HG03175 (cell line): ENCODE measurements around the gene FGA.

Source experiments
- ATAC-seq: cut with Tn5 transposase; IDR thresholded peaks from one replicate; pipeline ENCODE4 v1.9.1; 2021; ENCODE audit warnings: mild to moderate bottlenecking, moderate library complexity; ENCODE audit not compliant: unreplicated experiment

FGA gene

DNA sequence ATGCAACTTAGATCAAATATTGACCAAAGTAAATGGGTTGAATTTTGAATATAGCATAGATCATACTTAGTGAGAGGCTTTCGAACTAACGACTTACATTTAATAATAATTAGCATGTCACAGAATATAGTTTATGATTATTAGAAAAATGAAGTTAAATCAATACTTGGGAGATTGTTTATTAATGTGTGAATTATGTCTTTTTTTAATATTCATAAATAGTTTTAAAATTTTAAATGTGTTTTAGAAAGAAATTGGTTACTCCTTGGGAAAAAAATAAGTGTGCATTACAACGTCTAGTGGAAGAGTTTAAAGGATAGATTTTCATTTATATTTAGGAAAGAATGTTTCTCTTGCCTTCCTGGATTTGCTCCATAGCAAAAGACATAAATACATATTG lies 7.3 kb downstream of the FGA start:
- no peak for ATAC-seq

DNA sequence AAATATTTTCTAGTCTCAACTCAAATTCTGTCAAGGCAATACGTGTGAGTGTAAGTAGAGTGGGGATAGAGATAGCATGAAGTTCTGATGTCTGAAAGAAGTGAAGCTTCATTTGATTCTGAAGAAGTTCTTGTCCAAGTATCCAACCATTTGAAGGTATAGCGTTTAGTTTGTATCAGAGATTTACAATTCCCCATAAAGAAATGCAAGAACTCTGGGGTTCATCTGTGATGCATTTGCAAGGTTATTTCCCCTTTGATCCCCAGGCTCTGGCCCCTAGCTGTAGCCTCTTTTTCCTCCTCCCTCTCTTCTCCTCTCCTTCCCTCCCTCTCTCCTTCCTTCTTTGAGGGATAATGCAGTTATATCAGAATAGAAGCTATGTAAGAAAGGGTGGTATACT lies 7.8 kb downstream of the FGA start:
- no peak for ATAC-seq

DNA sequence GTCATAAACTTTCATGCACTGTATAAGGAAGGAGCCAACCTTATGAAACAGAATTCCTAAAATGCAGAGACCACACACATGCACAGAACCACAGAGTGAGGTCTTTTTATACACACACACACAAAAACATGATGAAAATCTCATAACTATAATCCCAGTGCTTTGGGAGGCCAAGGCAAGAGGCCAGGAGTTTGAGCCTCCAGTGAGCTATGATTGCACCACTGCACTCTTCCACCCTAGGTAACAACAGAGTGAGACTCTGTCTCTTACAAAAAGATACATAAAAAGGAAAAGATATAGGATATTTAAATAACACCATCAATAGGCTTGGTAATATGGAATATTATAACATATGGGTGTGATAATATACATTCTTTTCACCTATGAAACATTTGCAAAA lies 10.6 kb downstream of the FGA start:
- ATAC-seq: no peak

DNA sequence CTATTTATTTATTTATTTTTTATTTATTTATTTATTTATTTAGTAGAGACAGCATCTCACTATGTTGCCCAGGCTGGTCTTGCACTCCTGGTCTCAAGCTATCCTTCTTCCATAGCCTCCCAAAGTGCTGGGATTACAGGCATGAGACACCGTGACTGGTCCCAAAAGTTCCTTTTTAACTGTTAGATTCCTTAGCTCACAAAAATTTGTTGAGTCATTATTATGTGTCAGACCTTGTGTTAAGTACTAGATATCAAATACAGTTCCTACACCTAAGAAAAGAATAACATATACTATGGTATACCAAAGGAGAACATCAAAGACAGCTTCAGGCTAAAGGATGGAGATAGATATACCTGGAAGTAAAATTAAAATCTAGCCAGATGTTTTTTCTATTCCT lies 11.6 kb downstream of the FGA start:
- no peak for ATAC-seq

DNA sequence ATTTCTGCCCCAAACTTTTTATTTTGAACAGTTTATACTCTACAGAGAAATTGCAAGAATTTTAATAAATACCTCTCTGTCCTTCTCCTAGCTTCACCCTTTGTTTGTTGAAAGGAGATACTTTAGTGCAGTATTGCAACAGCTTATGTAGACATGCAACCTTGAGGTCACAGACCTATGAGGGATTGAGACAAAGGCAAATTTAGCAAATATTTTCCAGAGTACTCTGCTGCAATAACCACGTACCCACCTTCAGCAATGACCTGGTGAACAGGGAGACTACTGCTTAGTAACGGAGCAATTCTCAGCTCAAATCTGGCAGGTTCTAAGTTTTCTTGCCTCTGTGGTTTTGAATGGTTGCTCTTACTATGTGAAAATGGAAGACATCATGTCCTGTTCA lies 13.2 kb downstream of the FGA start:
- no peak for ATAC-seq

DNA sequence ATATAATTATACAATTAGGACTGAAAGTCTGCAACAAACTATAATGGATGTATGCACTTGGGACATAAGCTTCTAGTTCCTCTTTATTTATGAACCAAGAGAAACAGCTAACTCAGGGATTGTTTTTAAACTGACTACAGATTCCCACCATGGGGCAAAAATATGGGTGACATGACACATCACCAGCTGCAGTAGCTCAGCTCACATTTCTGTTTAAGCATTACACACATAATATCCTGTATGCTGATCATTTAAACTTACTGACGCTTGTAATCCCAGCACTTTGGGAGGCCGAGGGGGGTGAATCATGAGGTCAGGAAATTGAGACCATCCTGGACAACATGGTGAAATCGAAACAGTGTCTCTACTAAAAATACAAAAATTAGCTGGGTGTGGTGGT lies 16.2 kb downstream of the FGA start:
- no peak for ATAC-seq

DNA sequence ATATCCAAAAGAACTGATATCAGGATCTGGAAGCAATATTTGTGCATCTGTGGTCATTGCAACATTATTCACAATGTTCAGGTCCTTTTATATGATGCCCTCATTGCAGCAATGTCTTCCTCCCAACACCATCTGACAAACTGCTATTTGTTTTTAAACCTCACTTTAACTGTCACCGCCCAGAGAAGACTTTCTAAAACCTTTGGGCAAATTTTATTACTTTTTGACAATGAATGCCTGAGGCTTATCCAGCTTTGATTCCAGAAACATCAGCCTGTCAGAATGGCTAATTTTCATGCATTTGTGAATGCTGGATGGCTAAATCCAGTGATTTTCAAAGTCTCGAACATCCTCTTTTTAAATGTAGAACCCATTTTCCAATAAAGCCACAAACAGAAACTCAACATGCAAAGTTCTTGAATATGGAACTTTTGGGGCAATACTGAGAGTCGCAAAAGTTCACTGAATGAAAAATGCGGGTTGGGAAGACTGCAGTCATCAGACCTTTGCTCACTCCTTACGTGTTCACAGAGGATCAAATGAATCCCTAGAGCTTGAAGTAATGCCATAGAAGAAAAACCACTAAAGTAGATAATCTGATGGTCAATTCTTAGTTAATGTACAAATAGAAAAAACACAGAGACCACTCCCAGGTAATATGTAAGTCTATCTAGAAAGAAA lies 17.2 kb downstream of the FGA start:
- ATAC-seq: no peak

DNA sequence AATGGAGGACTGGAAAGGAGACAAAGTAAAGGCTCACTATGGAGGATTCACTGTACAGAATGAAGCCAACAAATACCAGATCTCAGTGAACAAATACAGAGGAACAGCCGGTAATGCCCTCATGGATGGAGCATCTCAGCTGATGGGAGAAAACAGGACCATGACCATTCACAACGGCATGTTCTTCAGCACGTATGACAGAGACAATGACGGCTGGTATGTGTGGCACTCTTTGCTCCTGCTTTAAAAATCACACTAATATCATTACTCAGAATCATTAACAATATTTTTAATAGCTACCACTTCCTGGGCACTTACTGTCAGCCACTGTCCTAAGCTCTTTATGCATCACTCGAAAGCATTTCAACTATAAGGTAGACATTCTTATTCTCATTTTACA lies 21.0 kb downstream of the FGA start:
- ATAC-seq: no peak

DNA sequence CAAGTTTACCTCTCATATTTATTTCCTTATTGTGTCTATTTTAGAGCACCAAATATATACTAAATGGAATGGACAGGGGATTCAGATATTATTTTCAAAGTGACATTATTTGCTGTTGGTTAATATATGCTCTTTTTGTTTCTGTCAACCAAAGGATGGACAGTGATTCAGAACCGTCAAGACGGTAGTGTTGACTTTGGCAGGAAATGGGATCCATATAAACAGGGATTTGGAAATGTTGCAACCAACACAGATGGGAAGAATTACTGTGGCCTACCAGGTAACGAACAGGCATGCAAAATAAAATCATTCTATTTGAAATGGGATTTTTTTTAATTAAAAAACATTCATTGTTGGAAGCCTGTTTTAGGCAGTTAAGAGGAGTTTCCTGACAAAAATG lies 21.5 kb downstream of the FGA start:
- ATAC-seq: no peak

DNA sequence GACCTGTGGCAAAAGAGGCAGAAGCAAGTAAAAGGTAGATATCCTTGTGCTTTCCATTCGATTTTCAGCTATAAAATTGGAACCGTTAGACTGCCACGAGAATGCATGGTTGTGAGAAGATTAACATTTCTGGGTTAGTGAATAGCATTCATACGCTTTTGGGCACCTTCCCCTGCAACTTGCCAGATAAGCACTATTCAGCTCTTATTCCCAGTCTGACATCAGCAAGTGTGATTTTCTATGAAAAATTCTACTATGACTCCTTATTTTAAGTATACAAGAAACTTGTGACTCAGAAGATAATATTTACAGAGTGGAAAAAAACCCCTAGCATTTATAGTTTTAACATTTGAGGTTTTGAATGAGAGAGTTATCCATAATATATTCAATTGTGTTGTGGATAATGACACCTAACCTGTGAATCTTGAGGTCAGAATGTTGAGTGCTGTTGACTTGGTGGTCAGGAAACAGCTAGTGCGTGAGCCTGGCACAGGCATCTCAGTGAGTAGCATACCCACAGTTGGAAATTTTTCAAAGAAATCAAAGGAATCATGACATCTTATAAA lies 23.8 kb downstream of the FGA start:
- ATAC-seq: no peak

DNA sequence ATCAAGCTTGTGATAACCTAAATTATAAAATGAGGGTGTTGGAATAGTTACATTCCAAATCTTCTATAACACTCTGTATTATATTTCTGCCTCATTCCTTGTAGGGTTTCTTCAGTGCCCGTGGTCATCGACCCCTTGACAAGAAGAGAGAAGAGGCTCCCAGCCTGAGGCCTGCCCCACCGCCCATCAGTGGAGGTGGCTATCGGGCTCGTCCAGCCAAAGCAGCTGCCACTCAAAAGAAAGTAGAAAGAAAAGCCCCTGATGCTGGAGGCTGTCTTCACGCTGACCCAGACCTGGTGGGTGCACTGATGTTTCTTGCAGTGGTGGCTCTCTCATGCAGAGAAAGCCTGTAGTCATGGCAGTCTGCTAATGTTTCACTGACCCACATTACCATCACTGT lies 24.8 kb downstream of the FGA start:
- no peak for ATAC-seq

DNA sequence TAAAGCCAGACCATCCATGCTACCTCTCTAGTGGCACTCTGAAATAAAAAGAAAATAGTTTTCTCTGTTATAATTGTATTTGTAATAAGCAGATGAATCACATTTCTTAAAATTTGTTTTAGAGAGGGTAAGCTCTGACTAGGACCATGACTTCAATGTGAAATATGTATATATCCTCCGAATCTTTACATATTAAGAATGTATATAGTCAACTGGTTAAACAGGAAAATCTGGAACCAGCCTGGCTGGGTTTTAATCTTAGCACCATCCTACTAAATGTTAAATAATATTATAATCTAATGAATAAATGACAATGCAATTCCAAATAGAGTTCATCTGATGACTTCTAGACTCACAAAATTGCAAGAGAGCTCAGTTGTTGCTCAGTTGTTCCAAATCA lies 26.2 kb downstream of the FGA start:
- ATAC-seq: no peak

DNA sequence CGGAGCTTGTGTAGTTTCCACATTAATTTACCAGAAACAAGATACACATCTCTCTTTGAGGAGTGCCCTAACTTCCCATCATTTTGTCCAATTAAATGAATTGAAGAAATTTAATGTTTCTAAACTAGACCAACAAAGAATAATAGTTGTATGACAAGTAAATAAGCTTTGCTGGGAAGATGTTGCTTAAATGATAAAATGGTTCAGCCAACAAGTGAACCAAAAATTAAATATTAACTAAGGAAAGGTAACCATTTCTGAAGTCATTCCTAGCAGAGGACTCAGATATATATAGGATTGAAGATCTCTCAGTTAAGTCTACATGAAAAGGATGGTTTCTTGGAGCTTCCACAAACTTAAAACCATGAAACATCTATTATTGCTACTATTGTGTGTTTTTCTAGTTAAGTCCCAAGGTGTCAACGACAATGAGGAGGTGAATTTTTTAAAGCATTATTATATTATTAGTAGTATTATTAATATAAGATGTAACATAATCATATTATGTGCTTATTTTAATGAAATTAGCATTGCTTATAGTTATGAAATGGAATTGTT lies 27.8 kb downstream of the FGA start, which contains the start of gene FGB:
FGB (plus strand) TSS at position 315 of the 558 bp plus-strand sequence; CDS start at position 323, 8 bp downstream.
- ATAC-seq: no peak

DNA sequence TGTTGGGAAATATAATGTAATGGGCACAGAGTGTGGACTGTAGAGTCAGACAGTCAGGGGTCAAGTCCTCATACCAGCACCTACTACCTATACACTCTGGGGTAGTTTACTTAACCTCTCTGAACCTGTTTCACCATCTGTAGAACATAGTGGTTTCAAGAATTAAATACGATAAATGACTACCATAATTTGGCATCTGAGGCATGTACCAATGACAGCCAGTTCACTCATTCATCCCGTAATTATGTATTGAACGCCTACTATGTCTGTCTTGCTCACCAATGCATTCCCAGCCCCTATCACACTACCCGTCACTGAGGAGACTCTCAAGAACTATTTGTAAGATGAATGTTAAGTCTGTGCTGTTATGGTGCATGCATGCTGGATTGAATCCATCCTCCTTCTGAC lies 29.7 kb downstream of the FGA start:
- no peak for ATAC-seq

DNA sequence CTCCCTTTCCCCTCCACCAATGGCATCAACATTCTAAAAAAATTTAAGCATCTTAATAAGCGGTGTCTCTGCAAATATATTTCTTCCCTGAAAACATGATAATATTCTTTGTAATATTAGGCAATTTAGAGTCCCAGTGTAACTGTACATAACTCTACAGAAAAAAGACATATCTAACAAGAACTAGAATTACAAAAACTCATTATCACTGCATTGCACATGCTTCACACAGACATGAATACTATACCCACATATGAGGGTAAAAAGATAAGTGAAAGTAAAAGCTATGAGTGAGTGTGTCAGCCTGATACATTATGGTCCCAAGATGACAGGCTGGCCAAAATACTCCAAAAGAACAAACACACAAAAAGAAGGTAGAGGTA lies 30.1 kb downstream of the FGA start:
- ATAC-seq: no peak

DNA sequence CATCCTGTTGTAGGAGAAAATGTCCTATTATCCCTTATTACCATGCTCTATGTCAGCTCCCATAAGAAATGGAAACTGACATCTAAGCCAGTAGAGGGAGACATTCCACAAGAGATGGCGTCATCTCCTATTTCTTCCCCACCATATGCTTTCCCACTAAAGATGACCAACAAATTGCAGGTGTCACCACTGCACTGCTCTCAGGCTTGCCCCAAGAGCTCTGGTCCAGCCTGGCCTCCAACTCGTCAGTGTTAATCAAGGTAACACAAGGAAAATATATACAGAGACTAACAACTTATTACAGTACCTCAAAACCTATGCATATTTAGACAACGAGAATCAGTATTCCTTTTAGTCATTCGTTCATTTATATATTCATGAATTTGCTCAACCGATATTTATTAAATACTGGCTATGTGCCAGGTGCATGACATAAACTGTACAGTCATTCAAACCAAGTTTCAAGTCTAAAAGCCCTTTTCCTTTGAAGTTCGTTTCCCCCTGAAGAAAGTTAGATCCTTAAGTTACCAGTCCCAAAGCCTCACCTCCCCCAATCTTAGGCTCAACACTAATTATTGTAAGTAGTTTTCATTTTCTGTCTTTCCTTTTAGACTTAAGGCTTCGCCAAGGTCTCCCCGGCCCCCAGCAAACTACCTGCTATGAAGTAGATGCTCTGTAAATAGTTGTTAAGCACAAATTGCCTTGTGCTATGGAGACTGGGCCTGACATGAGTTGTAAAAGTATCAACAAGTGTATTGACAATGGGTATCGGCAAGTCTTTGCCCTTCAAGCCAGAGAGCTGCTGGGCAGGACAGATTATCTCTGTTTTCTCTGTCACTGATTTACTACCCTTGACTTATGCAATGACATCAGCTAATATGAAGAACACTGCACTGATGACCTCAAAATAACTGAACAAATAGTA lies 30.8 kb downstream of the FGA start:
- ATAC-seq: peak; percentile 78

DNA sequence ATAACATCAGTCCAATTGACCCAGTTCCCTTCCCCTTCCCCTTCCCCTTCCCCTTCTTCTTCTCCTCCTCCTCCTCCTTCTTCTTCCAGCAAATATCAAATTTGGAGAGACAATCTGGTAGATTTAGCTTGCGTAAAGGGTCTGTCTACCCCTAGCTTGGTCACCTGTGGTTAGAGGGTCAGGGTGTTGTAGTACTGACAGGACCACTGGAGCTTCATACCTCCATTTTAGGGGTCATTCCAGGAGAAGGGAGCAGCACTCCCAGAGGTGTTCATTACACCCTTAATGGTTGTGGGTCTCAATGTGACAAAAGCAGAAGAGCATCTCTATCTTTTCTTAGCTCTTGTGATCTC lies 31.4 kb downstream of the FGA start:
- peak; percentile 21 for ATAC-seq

DNA sequence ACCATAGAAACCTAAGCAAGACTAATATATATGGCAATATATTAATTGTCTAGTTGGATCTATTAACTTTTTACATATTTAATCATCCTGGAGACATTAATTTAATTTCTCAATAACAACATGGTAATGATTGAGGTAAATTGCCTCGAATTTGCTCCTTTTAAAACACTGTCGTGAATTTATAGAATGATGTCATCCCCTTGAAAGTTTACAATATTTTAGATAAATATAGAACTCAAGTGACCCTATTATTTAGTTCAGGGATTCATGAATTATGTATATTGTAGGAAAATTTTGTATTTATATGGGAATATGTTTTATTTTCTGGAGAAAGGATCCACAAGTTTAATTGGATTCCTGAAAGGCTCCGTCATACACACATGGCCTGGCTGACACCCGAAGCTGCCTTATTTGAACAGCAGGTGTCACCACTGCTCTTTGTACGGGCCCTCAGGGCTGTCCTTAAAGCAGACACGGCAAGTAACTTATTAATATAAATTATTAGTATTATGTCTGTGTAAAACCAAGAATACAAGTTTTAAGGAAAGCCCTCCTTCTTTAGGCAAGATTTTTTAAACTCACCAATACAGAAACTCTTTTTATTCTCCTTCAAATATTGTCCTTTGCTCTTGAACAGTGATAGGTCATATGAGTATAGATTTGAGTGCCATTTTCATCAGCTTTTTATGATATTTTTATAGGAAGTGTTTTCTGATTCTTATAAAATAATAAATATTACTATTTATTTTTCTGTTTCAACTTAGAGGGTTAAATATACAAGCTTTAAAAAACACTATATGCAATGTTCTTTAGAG lies 38.5 kb downstream of the FGA start:
- ATAC-seq: peak; percentile 52

DNA sequence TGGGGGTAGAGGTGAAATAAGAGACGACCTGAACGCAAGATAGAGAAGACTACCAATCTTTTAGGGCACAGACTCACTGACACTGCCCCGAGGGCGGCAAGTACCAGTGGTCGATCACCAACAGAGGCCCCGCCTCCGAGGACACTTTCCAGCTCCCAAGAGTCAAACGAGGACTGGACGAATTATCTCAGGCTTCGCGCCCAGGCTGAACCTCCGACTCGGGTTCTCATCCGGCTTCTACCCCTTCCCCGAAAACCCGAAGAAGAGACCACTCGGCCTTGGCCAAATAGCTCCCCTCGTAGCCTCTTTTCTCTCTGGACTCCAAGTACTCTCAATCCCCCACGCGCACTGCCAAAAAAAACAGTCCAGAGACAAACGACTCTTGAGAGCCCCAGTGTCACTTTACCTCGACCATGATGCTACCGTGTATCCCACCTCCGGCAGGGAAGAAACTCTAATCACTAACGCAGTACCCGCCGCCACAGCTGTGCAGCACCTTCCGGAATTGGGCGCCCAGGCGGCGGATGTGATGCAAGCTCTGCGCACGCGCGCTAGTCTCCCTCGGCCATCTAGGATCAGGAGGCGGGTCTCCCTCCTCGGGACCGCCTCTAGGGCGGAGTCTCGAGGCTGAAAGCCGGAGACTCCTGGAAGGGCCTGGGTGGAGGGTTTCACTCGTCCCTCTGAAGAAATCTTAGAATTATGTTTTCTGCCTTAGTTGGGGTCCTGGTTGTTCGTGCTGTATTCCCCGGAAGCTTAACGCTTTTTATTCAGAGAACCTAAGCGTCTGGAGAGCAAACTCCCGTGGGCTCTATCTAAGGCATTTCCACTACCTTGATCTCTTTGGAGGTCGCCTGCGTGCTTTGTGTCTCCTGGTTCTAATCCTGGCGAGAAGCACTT lies 40.4 kb downstream of the FGA start, which contains the start of gene PLRG1:
PLRG1 (minus strand) TSS at position 507 of the 897 bp plus-strand sequence; CDS start at position 415, 92 bp downstream.
- peak; percentile 98 for ATAC-seq

DNA sequence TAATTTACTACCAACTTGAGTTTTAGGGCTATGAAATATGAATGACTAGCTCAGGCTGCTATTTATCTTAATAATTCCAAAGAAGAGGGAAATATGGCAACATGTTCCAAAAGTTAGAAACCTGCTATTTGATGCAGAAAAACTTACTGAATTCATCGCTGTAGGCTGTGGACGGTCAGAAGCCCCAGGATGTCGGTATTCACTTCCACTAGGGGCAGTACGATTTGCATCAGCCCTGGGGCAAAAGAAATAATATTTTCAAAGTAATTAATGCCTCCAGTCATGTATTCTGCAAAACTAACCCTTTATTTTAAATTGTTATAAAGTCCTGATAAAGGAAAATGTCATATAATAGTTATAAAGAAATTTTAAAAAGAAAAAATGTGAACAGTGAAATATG lies 44.9 kb downstream of the FGA start:
- no peak for ATAC-seq
